Activated CD8-positive, alpha-beta memory T cell treated with anti-CD3 and anti-CD28 coated beads, Interleukin-2, amount 10 ng/mL, durations not matched to agents 7 days and 5 days (primary cell): Measurements from ENCODE around the gene MARCOL. TPM values are rescaled to one million over a fixed set of nuclear protein-coding genes. Genes with fewer than 3 reads are reported as not detected.

Experiments used
- ATAC-seq: fragments of 150-1000 bp; cut with Tn5 transposase; one replicate; pipeline ENCODE4 v1.10.0; 2021; ENCODE audit warnings: moderate library complexity
- CTCF ChIA-PET: fragments of 350-600 bp; sonication (Branson Sonifier 250); formaldehyde crosslinking; loops from one replicate; lab custom pipeline; 2021; ENCODE audit warnings: antibody characterized with exemption; lab: Charles Lee
- DNase-seq: peaks from one replicate; pipeline ENCODE4 v3.0.0-alpha.2; 2020
- H3K27ac Mint-ChIP-seq: one replicate; pipeline ENCODE4 v1.8.0; 2021; ENCODE audit warnings: mild to moderate bottlenecking, mixed read lengths
- H3K27me3 Mint-ChIP-seq: one replicate; pipeline ENCODE4 v1.8.0; 2021; ENCODE audit warnings: mixed read lengths
- H3K36me3 Mint-ChIP-seq: one replicate; pipeline ENCODE4 v1.8.0; 2021; ENCODE audit warnings: mild to moderate bottlenecking, mixed read lengths
- H3K4me1 Mint-ChIP-seq: one replicate; pipeline ENCODE4 v1.8.0; 2021; ENCODE audit warnings: mixed read lengths
- H3K4me3 Mint-ChIP-seq: one replicate; pipeline ENCODE4 v1.8.0; 2021; ENCODE audit warnings: mild to moderate bottlenecking, moderate library complexity, mixed read lengths
- H3K9me3 Mint-ChIP-seq: one replicate; pipeline ENCODE4 v1.8.0; 2022; ENCODE audit warnings: low read depth, mixed read lengths
- total RNA-seq, 2 experiments: library from RNA; stranded (reverse); gene quantifications; one replicate each; pipeline ENCODE4 v1.2.3, GENCODE V29; 2021

MARCOL gene
- total RNA-seq, 2 experiments from 2014 or later = not detected

DNA sequence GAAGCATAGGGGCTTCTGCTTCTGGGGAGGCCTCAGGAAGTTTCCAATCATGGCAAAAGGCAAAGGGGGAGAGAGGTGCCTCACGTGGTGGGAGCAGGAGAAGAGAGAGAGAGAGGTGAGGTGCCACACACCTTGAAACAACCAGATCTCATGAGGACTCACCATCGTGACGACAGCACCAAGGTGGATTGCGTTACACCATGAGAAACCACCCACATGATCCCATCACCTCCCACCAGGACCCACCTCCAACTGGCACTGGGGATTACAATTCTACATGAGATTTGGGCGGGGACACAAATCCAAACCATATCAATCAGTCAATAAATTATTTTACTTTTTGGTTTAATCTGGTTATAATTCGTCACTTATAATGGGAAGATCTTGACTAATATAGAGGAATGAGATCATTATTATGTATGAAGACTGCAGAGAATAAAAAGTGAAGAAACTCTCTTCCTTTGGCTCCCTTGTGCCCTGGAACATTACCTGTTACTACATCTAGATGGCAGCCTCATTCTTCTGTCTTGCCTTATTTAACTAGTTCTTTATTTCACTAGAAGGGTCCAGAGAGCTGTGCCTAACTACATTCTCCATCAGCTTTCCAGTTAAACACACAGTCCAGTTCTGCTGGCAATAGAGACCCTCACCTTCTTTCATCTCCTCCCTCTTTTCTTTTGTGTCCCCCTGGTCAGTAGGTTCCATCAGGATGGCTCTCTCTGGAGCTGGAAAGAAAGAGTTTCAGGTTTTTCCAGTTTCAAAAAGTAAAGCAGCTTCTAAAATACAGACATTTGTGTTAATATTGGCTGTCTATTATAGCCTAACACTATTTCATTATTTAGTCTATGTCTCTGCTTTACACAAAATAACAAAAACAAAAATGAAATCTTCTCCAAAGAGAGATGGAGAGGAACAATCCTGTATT is 52.2 kb downstream of the MARCOL start:
- Mint-ChIP-seq H3K4me1 (no peaks in the 10 kb centered on the region), H3K36me3 (no peaks in the 10 kb centered on the region), H3K27ac (no peak overlapping the region), H3K27me3 (peaks cover 10% of the 10 kb centered on the region), H3K4me3 (no peak overlapping the region), H3K9me3 (no peaks in the 10 kb centered on the region)
- CTCF ChIA-PET = interaction anchor here (1.1 kb wide), 1 partner anchor 439 kb away, joined by 3 read pairs; no protein-coding TSS in a partner anchor
- DNase-seq = no peak
- ATAC-seq = no peak

Other genes starting within 250 kb of the MARCOL start
- not detected for gene SPINK5, start 174.5 kb upstream of the MARCOL start, total RNA-seq
- gene SPINK14, start 70.0 kb upstream of the MARCOL start, total RNA-seq = not detected
- gene SPINK6, start 35.5 kb upstream of the MARCOL start, total RNA-seq = not detected
- gene SPINK13, start 30.3 kb downstream of the MARCOL start, total RNA-seq = not detected
- not detected for gene SPINK7, start 73.9 kb downstream of the MARCOL start, total RNA-seq
- gene SPINK9, start 97.0 kb downstream of the MARCOL start, total RNA-seq = not detected
- 10 to 100 TPM; 52.2 to 52.3 TPM for gene FBXO38, start 145.4 kb downstream of the MARCOL start, total RNA-seq